Activated CD4-positive, alpha-beta T cell treated with anti-CD3 and anti-CD28 coated beads, Interleukin-2, amount 50 U/mL, for 16 hours (primary cell): ENCODE results near the gene MYO18B.
"Not testable (repeated sequence)": the region's sequence is repeated elsewhere in the genome, so short reads cannot be mapped to it uniquely, and the experiment has no call there.

Source experiments
- DNase-seq: peaks from one replicate; pipeline ENCODE4 v3.0.0-alpha.2; 2020

Gene MYO18B

GRCh38 chr22:25955323-25955722, 213.3 kb downstream of the MYO18B start:
- DNase-seq: no peak

- DNase-seq: no peak
Observed at GRCh38 chr22:25956801-25957200, 214.8 kb downstream of the MYO18B start.

GRCh38 chr22:25959818-25960774, 218.1 kb downstream of the MYO18B start:
- DNase-seq: no peak

- DNase-seq: no peak
Observed at GRCh38 chr22:25961699-25962098, 219.7 kb downstream of the MYO18B start.

- no peak for DNase-seq
Observed at GRCh38 chr22:25962711-25963110, 220.7 kb downstream of the MYO18B start.

- no peak for DNase-seq
Observed at GRCh38 chr22:25964961-25965730, 223.2 kb downstream of the MYO18B start.

- no peak for DNase-seq
Observed at GRCh38 chr22:25966448-25966913, 224.5 kb downstream of the MYO18B start.

GRCh38 chr22:25969286-25969685, 227.3 kb downstream of the MYO18B start:
- no peak for DNase-seq

- no peak for DNase-seq
Observed at GRCh38 chr22:25969901-25970300, 227.9 kb downstream of the MYO18B start.

GRCh38 chr22:25970374-25970911, 228.5 kb downstream of the MYO18B start:
- no peak for DNase-seq

- no peak for DNase-seq
Observed at GRCh38 chr22:25970999-25971811, 229.2 kb downstream of the MYO18B start.

GRCh38 chr22:25972397-25972796, 230.4 kb downstream of the MYO18B start:
- DNase-seq: no peak

GRCh38 chr22:25976356-25976755, 234.4 kb downstream of the MYO18B start:
- DNase-seq: no peak

GRCh38 chr22:25979968-25980367, 238.0 kb downstream of the MYO18B start:
- no peak for DNase-seq

- DNase-seq: not testable (repeated sequence)
Observed at GRCh38 chr22:25984911-25985310, 242.9 kb downstream of the MYO18B start.

- no peak for DNase-seq
Observed at GRCh38 chr22:25987948-25988347, 246.0 kb downstream of the MYO18B start.

- DNase-seq: no peak
Observed at GRCh38 chr22:25990940-25991339, 249.0 kb downstream of the MYO18B start.

- no peak for DNase-seq
Observed at GRCh38 chr22:25992331-25992730, 250.3 kb downstream of the MYO18B start.

GRCh38 chr22:25996669-25997068, 254.7 kb downstream of the MYO18B start:
- no peak for DNase-seq

GRCh38 chr22:25997886-25998775, 256.1 kb downstream of the MYO18B start:
- no peak for DNase-seq

GRCh38 chr22:26002456-26002855, 260.5 kb downstream of the MYO18B start:
- DNase-seq: no peak
